Thyroid gland (tissue), 4 donors: ENCODE data around the gene CPNE8.

Source experiments
- POLR2A ChIP-seq, 2 donors: fragments of 450-650 bp; IDR thresholded peaks; one replicate each; pipeline ENCODE4 v1.6.1; 2017; ENCODE audit warnings: antibody characterized with exemption in 2 of 2, mild to moderate bottlenecking in 2 of 2, moderate library complexity in 1 of 2
- TF ChIP-seq, protein P1 (sequence below), 6 experiments: fragments of 200-600 bp in 3 of 6; fragments of 450-650 bp in 3 of 6; sonication (generic) in 3 of 6; IDR thresholded peaks; one replicate each; pipeline ENCODE4 v1.5.1; 2016 to 2019; ENCODE audit warnings: antibody characterized with exemption in 6 of 6, mild to moderate bottlenecking in 2 of 6, inconsistent platforms in 1 of 6, moderate library complexity in 1 of 6

GRCh38 chr12:38847247-38847646, 58.1 kb downstream of the CPNE8 start:
- TF ChIP-seq, protein P1, sequence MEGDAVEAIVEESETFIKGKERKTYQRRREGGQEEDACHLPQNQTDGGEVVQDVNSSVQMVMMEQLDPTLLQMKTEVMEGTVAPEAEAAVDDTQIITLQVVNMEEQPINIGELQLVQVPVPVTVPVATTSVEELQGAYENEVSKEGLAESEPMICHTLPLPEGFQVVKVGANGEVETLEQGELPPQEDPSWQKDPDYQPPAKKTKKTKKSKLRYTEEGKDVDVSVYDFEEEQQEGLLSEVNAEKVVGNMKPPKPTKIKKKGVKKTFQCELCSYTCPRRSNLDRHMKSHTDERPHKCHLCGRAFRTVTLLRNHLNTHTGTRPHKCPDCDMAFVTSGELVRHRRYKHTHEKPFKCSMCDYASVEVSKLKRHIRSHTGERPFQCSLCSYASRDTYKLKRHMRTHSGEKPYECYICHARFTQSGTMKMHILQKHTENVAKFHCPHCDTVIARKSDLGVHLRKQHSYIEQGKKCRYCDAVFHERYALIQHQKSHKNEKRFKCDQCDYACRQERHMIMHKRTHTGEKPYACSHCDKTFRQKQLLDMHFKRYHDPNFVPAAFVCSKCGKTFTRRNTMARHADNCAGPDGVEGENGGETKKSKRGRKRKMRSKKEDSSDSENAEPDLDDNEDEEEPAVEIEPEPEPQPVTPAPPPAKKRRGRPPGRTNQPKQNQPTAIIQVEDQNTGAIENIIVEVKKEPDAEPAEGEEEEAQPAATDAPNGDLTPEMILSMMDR (IDR thresholded peaks at IDR 0.05): no peak
- TF ChIP-seq POLR2A (IDR thresholded peaks at IDR 0.05): no peak
